Activated naive CD4-positive, alpha-beta T cell (primary cell): ENCODE results near the gene DLGAP1.

ENCODE experiments used
- DNase-seq, 4 experiments: peaks; one replicate each; lab custom pipeline; 2025; lab: John Stamatoyannopoulos, UW

DLGAP1 gene

DNA sequence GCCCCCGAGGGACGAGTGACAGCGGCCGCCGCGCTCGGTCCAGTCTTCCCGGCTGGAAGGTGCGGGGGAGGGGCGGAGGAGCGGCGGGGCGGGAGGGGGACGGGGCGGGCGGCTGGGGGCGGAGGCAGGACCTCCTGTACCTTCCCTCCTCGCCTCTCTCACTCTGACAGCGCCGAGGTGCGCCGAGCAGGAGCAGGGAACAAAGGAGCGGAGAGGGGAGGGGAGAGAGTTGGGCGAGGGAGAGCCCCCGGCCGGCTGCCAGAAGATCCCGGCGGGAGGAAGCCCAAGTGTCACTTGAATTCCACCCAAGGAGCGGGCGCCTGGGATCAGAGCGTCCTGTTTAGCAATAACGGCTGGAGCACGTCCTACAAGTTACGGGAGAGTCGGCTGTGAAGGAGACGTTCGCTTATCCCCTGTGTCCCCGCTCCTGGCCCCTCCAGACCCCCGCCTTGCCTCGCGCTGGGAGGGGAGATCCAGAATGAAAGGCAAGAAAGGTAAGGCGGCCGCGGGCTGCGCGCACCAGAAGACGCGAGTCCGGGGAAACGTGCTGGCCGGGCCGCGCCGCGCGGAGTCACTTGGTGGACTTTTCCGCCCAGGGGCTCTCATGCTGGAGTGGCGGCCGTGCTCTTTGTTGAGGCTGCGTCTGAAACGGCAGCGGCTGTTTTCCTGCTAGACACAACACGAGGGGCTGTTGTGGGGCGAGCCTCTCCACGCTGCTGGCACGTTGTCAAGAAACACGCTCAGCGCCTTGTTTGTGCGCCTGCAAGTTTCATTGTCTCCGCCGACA lies 1004.9 kb downstream of the DLGAP1 start, which contains the start of gene TGIF1:
TSS of gene TGIF1 (plus strand) at position 161 of the 787 bp plus-strand sequence. CDS start at position 479, 318 bp downstream.
- peak; percentile 35 to 77 (median 58) for DNase-seq

DNA sequence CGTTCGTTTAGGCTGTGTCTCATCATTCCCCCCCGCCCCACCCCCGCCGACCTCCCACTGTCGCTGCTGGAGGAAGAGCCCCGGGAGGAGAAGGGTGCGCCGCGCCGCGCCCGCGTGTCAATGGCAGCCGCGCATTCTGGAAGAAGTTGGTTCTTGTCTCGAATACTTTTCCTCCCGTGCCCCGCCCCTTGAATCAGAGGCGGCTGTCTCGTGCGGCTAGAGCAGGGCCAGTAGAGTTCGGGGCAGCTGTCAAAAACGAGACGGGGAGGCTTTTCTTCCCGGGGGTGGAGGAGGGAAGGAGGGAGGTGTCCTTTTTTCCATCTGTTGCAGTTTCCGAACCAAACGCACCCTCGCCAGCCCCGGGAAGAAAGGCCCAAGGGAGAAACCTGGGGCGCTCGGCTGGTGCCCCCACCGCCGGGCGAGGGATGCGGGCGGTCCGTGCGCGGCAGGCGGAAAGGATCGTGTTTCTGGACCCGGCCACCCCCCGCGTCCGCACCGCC lies 1005.5 kb downstream of the DLGAP1 start:
- peak; percentile 67 to 83 (median 74) for DNase-seq

DNA sequence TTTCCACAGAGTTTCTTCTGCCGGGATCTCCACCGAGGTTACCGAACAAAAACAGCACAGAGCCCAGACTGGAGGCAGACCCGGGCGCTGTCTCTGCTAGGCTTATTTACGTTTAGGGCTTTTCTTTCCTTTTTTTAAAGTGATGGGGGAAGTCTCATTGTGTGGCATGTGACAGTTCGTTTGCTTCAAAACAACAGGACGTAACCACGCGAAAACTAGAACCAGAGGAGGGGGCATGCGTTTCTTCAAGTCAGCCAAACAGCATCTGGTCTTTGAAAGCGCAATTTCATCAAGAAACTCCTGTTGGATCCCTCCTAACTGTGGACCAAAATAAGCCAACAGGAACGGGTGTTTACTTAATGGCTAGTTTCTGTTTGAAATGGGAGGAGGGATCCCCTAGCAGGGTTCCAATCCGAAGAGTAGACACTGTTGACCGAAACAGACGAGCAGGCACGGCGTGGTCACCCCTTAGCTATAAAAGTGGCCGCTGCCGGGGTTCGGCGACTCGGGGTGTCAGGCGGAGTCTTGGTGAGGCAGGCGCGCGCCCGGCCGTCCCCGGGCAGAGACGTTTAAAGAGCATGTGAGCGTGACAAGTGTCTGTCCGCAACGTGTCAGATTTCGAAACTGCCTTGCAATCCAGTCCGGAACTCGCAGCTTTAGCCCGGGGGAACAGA lies 1006.1 kb downstream of the DLGAP1 start:
- peak; percentile 56 to 83 (median 72) for DNase-seq

DNA sequence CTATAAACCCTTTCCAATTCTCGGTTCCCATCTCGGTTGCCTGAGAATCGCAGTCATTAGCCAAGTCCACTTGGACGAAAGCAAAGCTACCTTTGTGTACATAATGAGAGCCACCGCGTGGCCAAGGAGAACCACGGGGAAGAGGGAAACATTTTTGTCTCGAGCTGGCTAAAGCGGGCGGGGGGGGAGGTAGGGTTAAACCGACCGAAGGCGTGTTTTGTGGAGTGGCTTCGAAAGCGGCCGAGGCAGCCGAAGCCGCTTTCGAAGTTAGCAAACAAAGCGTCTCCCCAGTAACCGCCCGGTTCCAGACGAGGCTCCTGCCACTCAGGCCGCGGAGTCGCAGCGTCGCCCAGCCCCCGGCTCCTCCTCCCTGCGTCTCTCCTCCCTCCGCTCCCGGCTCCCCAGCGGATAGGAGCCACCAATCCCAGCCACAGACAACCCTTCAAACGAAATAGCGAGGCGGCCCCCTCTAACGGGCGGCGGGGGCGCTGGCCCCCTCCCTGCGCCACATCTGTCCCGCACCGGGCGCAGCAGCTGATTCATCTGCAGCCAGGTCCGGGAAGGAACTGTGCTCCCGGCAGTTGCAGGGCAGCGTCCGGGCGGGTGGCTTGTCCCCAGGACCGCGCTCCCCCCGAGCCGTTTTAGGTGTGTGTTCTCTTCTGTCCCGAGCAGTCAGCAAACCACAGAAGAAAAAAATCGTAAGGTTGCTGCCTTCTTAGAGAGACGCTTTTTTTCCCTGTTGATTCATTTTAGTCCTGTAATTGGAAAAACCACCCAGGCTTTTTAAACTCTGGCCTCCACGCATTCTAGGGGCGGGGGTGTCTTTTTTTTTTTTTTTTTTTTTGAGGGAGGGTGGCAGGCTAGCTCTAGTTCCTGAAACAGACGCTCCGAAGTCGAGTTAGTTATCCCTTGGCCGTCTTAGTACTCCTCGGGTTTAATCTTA lies 1006.9 kb downstream of the DLGAP1 start:
- peak; percentile 46 to 75 (median 61) for DNase-seq

DNA sequence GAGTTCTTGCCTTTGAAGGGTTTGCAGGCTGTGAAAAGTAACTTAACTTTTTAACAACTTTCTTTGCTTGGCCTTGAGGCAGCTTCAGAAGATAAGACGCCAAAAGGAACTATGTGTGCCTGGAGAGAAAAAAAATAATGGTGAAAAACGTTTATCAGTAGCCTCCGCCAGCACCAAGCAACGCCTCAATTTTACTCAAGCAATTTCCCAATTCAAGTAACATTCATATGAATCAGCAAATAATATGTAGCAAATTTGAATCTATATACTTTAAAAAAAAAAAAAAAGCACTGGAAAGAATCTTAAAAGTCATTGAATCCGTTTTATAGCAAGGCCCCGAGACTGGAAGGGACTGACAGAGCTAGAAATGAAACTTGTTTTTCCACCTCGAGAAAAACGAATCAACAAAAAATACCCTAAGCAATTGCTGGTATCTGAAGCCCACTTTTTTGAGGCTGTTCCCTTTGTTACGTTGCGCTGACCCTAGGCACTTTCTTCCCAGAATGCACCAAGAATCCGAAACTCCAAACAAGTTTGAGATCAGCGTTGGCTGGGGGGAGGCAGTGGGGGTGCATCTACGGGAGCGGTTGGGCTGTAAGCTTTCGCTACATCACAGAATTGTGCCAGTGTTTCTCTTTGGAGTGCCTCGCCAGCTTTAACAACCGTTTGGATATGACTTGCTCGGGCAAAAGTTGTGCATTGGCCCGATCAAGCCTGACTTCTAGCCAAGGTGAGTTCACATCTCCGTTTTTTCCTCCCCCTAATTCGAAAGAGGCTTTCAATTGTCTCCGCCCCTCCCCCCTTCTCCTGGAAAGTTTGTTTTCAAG lies 1007.8 kb downstream of the DLGAP1 start:
- no peak for DNase-seq
